ENCODE data around the gene SLC8A3.

SLC8A3 gene

DNA sequence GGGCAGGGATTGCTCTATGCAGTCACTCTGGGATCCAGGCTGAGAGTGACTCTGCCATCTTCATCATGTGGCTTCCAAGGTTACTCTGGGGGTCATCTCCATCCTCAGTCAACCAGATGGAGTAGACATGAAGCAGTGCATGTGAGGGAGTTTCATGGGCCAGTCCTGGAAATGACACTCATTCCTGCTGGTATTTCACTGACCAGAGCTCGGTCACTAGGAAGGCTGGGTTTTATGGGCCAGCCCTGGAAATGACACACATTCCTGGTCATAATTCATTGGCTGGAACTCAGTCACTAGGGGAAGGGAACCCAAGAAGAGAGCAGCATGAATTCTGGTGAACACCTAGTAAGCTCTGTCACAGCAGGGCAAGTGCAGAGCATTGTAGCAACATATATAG is 164.9 kb downstream of the SLC8A3 start:
- H3K9me3 Mint-ChIP-seq = no peaks in the 10 kb centered on the region
- no peaks in the 10 kb centered on the region for H3K27me3 Mint-ChIP-seq
- ATAC-seq (replicated peaks; ENCODE audit: extremely low read depth, poor library complexity, severe bottlenecking) (no peak), DNase-seq (ENCODE audit: low spot score in 2 of 2) (no peak)
- no peak overlapping the region for H3K4me3 Mint-ChIP-seq
- H3K27ac Mint-ChIP-seq (ENCODE audit: low read depth) = no peak overlapping the region
- peaks cover 4% of the 10 kb centered on the region for H3K4me1 Mint-ChIP-seq
- no peaks in the 10 kb centered on the region for H3K36me3 Mint-ChIP-seq (ENCODE audit: insufficient read depth)

- ATAC-seq (replicated peaks; ENCODE audit: extremely low read depth, poor library complexity, severe bottlenecking) (no peak), DNase-seq (ENCODE audit: low spot score in 2 of 2) (no peak)
- no peak overlapping the region for H3K4me3 Mint-ChIP-seq
- H3K36me3 Mint-ChIP-seq (ENCODE audit: insufficient read depth) = no peaks in the 10 kb centered on the region
- peaks cover 4% of the 10 kb centered on the region for H3K4me1 Mint-ChIP-seq
- no peaks in the 10 kb centered on the region for H3K27me3 Mint-ChIP-seq
- no peaks in the 10 kb centered on the region for H3K9me3 Mint-ChIP-seq
- no peak overlapping the region for H3K27ac Mint-ChIP-seq (ENCODE audit: low read depth)
Measured at GRCh38 chr14:70022771-70023445, 165.8 kb downstream of the SLC8A3 start.

GRCh38 chr14:70021548-70022220 is 167.1 kb downstream of the SLC8A3 start:
- no peaks in the 10 kb centered on the region for H3K9me3 Mint-ChIP-seq
- DNase-seq (ENCODE audit: low spot score in 2 of 2) (no peak), ATAC-seq (replicated peaks; ENCODE audit: extremely low read depth, poor library complexity, severe bottlenecking) (no peak)
- H3K36me3 Mint-ChIP-seq (ENCODE audit: insufficient read depth) = no peaks in the 10 kb centered on the region
- H3K4me1 Mint-ChIP-seq = peaks cover 4% of the 10 kb centered on the region
- no peak overlapping the region for H3K4me3 Mint-ChIP-seq
- no peak overlapping the region for H3K27ac Mint-ChIP-seq (ENCODE audit: low read depth)
- peaks cover 10% of the 10 kb centered on the region for H3K27me3 Mint-ChIP-seq

DNA sequence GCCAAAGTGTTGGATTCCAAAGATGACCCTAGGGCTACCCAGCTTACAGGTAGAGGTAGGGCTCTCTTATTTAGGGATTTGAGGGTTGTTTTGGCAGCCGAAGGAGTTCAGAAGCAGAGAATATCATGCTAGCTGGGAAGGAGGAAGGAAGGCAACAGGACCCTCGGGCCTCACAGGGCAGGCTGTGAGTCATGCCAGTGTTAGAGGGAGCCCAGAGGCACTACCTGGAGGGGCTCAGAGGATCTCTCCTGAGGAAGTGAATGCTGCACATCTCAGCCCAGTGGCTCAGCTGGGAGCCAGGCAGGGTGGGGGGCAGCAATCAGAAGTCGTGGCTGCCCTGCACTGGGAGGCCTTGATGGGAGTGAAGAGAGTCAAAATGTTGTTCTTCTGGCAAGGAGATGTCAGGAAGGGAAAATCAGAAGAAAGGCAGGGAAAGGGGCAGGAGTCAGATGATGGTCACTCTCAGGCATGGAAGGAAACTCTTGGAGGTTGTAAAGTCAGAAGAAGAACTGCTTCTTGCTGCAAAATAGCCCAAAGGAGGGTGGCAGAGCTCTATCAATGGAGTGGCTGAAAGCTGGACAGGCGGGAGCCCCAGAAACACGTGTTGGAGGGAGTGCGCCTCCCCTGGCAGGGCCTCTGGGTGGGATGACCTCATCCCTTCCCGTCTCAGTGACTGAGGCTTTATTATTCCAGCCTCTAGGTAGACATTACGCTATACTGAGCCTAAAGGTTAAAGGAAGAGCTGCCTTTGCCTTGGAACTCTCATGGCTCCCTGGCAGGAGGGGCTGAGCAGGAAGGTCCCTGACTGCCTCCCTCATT is 168.2 kb downstream of the SLC8A3 start:
- H3K9me3 Mint-ChIP-seq = no peaks in the 10 kb centered on the region
- peaks cover 16% of the 10 kb centered on the region for H3K27me3 Mint-ChIP-seq
- no peaks in the 10 kb centered on the region for H3K36me3 Mint-ChIP-seq (ENCODE audit: insufficient read depth)
- no peak overlapping the region for H3K4me3 Mint-ChIP-seq
- peaks cover 4% of the 10 kb centered on the region for H3K4me1 Mint-ChIP-seq
- no peak for DNase-seq (ENCODE audit: low spot score in 2 of 2)
- no peak for ATAC-seq (replicated peaks; ENCODE audit: extremely low read depth, poor library complexity, severe bottlenecking)
- H3K27ac Mint-ChIP-seq (ENCODE audit: low read depth) = no peak overlapping the region

GRCh38 chr14:70019695-70020094 is 169.1 kb downstream of the SLC8A3 start:
- no peak overlapping the region for H3K4me3 Mint-ChIP-seq
- peaks cover 24% of the 10 kb centered on the region for H3K27me3 Mint-ChIP-seq
- DNase-seq (ENCODE audit: low spot score in 2 of 2) = no peak
- ATAC-seq (replicated peaks; ENCODE audit: extremely low read depth, poor library complexity, severe bottlenecking) = no peak
- H3K27ac Mint-ChIP-seq (ENCODE audit: low read depth) = no peak overlapping the region
- no peaks in the 10 kb centered on the region for H3K9me3 Mint-ChIP-seq
- H3K4me1 Mint-ChIP-seq = peaks cover 4% of the 10 kb centered on the region
- no peaks in the 10 kb centered on the region for H3K36me3 Mint-ChIP-seq (ENCODE audit: insufficient read depth)

DNA sequence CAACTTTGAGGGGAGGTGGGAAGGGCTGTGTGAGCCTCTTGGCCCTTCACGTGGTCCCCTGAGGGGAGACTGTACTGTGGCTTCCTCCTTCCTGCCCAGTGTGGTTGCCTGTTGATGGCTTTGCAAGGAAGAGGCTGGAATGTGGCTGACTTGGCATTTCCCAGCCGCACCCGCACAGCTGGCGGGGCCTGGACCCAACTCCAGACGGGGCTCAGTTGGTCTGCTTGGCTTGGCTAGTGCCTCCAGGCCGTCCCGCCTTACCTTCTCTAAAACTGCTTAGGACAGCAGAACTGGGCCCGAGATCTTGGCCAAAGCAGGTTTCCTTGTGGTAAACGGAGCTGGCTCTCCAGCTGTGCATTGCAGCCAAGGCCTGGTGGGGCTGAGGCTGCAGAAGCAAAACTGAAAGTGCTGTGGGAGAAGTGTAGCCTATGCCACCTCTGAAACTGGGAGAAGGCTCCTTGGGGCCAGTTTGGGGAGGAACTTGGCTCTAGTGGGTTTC is 170.0 kb downstream of the SLC8A3 start:
- ATAC-seq (replicated peaks; ENCODE audit: extremely low read depth, poor library complexity, severe bottlenecking) = no peak
- H3K36me3 Mint-ChIP-seq (ENCODE audit: insufficient read depth) = no peaks in the 10 kb centered on the region

DNA sequence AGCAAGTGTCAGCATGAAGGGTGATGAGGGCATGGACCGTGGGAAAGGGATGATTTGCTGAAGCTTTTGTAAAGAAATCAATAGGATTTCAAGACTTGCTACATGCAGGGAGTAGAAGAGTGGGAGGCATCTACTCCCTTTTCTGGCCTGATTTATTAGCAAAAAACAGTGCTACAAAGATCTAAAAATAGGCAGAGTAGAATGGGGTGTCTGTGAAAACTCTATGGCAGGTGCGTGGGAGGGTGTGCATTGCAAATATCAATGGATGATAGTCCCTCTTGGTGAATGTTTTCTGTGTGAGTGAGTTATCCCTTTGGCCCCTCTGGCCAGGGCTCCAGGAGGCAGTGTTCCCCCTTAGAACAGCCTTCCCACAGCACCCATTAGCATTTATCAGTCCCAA is 170.5 kb downstream of the SLC8A3 start:
- no peak for DNase-seq (ENCODE audit: low spot score in 2 of 2)
- H3K27me3 Mint-ChIP-seq = peaks cover 36% of the 10 kb centered on the region
- ATAC-seq (replicated peaks; ENCODE audit: extremely low read depth, poor library complexity, severe bottlenecking) = no peak
- no peaks in the 10 kb centered on the region for H3K36me3 Mint-ChIP-seq (ENCODE audit: insufficient read depth)
- no peak overlapping the region for H3K4me3 Mint-ChIP-seq
- H3K27ac Mint-ChIP-seq (ENCODE audit: low read depth) = no peak overlapping the region
- H3K4me1 Mint-ChIP-seq = peaks cover 4% of the 10 kb centered on the region
- no peaks in the 10 kb centered on the region for H3K9me3 Mint-ChIP-seq

More for the DNA sequence above, 170.0 kb downstream of the SLC8A3 start:
- no peak overlapping the region for H3K4me3 Mint-ChIP-seq
- no peak overlapping the region for H3K27ac Mint-ChIP-seq (ENCODE audit: low read depth)
- peaks cover 4% of the 10 kb centered on the region for H3K4me1 Mint-ChIP-seq
- peaks cover 34% of the 10 kb centered on the region for H3K27me3 Mint-ChIP-seq
- H3K9me3 Mint-ChIP-seq = no peaks in the 10 kb centered on the region
- DNase-seq (ENCODE audit: low spot score in 2 of 2) = no peak

DNA sequence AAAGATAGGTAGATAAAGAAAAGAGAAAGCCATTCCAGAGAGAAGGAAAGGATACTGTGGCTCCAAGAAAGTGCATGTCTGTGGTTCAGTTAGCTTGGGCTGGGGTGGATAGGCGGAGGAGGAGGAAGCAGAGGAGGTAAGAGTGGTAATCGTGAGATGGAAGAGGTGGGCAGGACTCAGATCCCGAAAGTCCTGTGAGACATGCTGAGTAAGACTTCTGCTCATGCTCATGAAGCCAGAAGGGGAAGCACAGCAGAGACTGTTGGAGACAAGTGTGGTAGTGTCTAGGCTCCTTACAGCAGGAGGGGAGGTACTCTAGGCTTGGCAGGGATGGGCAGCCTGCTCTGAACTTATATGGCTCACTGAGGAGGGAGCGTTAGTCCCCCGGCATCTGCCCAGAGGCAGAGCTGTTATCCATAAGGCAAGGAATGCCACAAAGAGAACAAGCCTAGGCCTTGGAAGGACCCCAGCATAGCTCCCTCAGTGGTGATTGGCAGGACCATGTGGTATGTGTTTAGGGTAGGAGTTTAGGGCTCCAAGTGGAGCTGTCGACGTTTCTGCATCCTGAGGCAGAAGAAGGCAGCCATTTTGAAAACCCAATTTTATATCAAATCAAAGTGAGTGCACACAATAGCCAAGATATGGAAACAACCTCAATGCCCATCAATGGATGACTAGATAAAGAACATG is 174.2 kb downstream of the SLC8A3 start:
- Mint-ChIP-seq H3K27ac (ENCODE audit: low read depth) (no peak overlapping the region), H3K27me3 (peaks cover 54% of the 10 kb centered on the region), H3K36me3 (ENCODE audit: insufficient read depth) (no peaks in the 10 kb centered on the region), H3K4me1 (no peaks in the 10 kb centered on the region), H3K9me3 (no peaks in the 10 kb centered on the region), H3K4me3 (no peak overlapping the region)
- no peak for ATAC-seq (replicated peaks; ENCODE audit: extremely low read depth, poor library complexity, severe bottlenecking)
- DNase-seq (ENCODE audit: low spot score in 2 of 2) = no peak

DNA sequence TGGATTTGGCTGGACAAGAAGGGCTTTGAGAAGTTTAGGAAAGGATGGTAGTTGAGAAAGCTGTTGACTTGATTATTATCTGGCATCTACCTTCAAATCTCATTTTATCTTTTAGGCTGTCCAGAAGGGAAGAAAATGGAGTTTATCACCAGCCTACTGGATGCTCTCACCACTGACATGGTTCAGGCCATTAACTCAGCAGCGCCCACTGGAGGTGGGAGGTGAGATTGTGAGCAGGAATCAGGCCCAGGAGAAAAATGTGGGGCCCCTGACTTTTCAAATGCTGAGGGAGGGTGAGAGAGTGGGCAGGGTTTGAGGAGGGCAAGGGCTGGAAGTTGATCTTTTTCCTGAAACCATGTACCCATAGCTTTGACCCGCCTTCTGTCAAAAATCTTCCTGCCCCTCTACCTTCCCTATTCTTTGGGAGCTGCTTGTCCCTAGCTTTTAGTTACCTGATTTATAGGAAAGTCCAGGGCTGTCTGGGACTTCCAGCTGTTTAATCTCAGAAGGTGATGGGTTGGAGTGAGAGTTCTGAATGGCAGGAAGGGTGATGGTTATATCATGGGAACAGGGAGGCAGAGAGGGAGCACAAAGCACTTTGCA is 175.4 kb downstream of the SLC8A3 start:
- no peaks in the 10 kb centered on the region for H3K9me3 Mint-ChIP-seq
- H3K27ac Mint-ChIP-seq (ENCODE audit: low read depth) = no peak overlapping the region
- no peaks in the 10 kb centered on the region for H3K4me1 Mint-ChIP-seq
- H3K36me3 Mint-ChIP-seq (ENCODE audit: insufficient read depth) = no peaks in the 10 kb centered on the region
- no peak overlapping the region for H3K4me3 Mint-ChIP-seq
- DNase-seq (ENCODE audit: low spot score in 2 of 2) = no peak
- no peak for ATAC-seq (replicated peaks; ENCODE audit: extremely low read depth, poor library complexity, severe bottlenecking)
- peaks cover 54% of the 10 kb centered on the region for H3K27me3 Mint-ChIP-seq

DNA sequence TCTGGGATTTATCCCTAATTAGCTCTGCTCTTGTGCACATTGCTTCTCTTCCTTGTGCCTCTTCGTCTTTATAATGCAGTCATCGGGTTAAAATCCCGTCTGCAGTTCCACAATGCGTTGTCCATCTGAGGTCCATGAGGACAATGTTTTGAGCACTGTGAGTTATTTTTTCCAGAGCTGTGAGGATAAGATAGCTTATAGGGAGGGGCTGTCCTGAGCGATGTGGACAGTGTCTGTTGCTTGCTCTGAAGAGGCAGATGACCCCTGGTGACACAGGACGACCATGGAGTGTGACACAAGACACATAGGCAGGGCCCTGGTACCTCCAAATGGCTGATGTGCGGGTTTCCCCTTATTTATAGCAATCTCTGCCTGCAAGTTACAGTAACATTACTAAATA is 177.0 kb downstream of the SLC8A3 start:
- H3K27ac Mint-ChIP-seq (ENCODE audit: low read depth) = no peak overlapping the region
- H3K9me3 Mint-ChIP-seq = no peaks in the 10 kb centered on the region
- no peaks in the 10 kb centered on the region for H3K4me1 Mint-ChIP-seq
- H3K4me3 Mint-ChIP-seq = no peak overlapping the region
- H3K36me3 Mint-ChIP-seq (ENCODE audit: insufficient read depth) = no peaks in the 10 kb centered on the region
- peaks cover 44% of the 10 kb centered on the region for H3K27me3 Mint-ChIP-seq
- ATAC-seq (replicated peaks; ENCODE audit: extremely low read depth, poor library complexity, severe bottlenecking) = no peak
- DNase-seq (ENCODE audit: low spot score in 2 of 2) = no peak

DNA sequence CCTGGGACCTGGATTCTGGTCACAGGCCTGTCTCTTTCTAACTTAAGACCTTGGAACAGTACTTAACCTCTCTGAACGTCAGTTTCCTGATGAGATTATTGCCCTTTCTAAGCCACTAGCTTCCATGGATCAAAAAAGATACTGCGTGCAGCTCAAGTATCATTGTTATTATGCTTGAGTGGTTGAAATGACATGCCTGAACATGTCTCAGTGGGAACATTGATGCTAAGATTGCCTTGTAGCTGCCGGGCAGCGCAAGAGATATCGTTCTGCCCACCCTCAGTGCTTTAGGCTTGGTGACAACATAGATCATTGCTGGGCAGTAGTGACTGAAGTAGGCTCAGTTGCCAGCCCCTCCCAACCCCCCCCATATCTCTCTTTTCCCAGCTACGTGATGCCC is 177.7 kb downstream of the SLC8A3 start:
- Mint-ChIP-seq H3K4me1 (no peaks in the 10 kb centered on the region), H3K4me3 (no peak overlapping the region), H3K9me3 (no peaks in the 10 kb centered on the region), H3K27me3 (peaks cover 44% of the 10 kb centered on the region), H3K27ac (ENCODE audit: low read depth) (no peak overlapping the region), H3K36me3 (ENCODE audit: insufficient read depth) (no peaks in the 10 kb centered on the region)
- no peak for ATAC-seq (replicated peaks; ENCODE audit: extremely low read depth, poor library complexity, severe bottlenecking)
- DNase-seq (ENCODE audit: low spot score in 2 of 2) = no peak

DNA sequence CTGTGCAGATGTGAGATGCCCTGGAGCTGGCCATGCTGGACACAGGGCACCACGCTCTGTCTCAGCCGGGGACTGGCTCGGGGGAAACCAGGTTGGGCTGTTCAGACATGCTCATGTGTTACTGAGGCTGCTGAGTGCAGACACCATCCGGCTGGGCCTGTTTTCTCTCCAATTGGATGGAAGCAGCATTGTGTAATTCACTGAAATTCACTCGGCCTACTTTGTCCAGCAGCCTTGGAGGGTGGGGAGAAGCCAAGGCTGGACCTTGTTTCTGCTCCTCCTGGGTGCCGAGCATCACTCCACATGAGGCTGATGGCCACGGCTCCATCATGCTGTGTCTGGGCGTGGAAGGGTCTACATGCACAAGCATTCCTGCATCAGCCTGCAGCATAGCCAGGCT is 178.8 kb downstream of the SLC8A3 start:
- no peaks in the 10 kb centered on the region for H3K36me3 Mint-ChIP-seq (ENCODE audit: insufficient read depth)
- ATAC-seq (replicated peaks; ENCODE audit: extremely low read depth, poor library complexity, severe bottlenecking) (no peak), DNase-seq (ENCODE audit: low spot score in 2 of 2) (no peak)
- H3K4me3 Mint-ChIP-seq = no peak overlapping the region
- peaks cover 36% of the 10 kb centered on the region for H3K27me3 Mint-ChIP-seq
- H3K27ac Mint-ChIP-seq (ENCODE audit: low read depth) = no peak overlapping the region
- no peaks in the 10 kb centered on the region for H3K9me3 Mint-ChIP-seq
- H3K4me1 Mint-ChIP-seq = no peaks in the 10 kb centered on the region
